ENCODE data around the gene BIRC2. TPM values are rescaled to one million over a fixed set of nuclear protein-coding genes. Genes with fewer than 3 reads are reported as not detected.

Gene BIRC2
- total and polyA plus RNA-seq, 2 donors (not counting 1 experiment from before 2014, with no cell fraction given) = 45.4 to 59.6 TPM

- H3K9me3 ChIP-seq (ENCODE audit: control insufficient read depth, insufficient read depth, low read depth, low read length) = no peaks in the 10 kb centered on the region
Observed at GRCh38 chr11:102359372-102359771, 12.4 kb downstream of the BIRC2 start.

GRCh38 chr11:102360681-102361080 is 13.7 kb downstream of the BIRC2 start:
- peaks cover 3% of the 10 kb centered on the region for H3K4me1 ChIP-seq (ENCODE audit: control insufficient read depth, extremely low read depth, insufficient read depth, low read length)
- H2AFZ ChIP-seq (ENCODE audit: low read length) = no peak overlapping the region
- H3K27me3 ChIP-seq (ENCODE audit: control insufficient read depth, insufficient read depth, low read length) = no peaks in the 10 kb centered on the region
- no peak for TF ChIP-seq CTCF (conservative IDR thresholded peaks at IDR 0.05 in 1 of 2, IDR thresholded peaks at IDR 0.05 in 1 of 2; ENCODE audit: low read depth in 1 of 2, low read length in 2 of 2)
- TF ChIP-seq EZH2 (IDR thresholded peaks at IDR 0.05; ENCODE audit: low read length, missing control alignments) = no peak
- no peaks in the 10 kb centered on the region for H4K20me1 ChIP-seq (ENCODE audit: control insufficient read depth, extremely low read depth, insufficient read depth, low read length)
- H3K4me2 ChIP-seq (ENCODE audit: extremely low read depth, insufficient read depth, low read length) = no peak overlapping the region
- H3K9me3 ChIP-seq (ENCODE audit: control insufficient read depth, insufficient read depth, low read depth, low read length) = no peaks in the 10 kb centered on the region
- H3K79me2 ChIP-seq (ENCODE audit: control insufficient read depth, insufficient read depth, low read length) = peaks cover 55% of the 10 kb centered on the region
- no peak overlapping the region for H3K9ac ChIP-seq (ENCODE audit: insufficient read depth, low read length)
- H3K36me3 ChIP-seq (ENCODE audit: control insufficient read depth, insufficient read depth, low read length) = peaks cover 9% of the 10 kb centered on the region
- no peak for DNase-seq (ENCODE audit: low read depth in 2 of 2)
- H3K4me3 ChIP-seq (replicated peaks in 1 of 4; ENCODE audit: control extremely low read depth in 1 of 4, insufficient read depth in 1 of 4, low read depth in 3 of 4, low read length in 4 of 4) = no peak overlapping the region
- H3K27ac ChIP-seq (ENCODE audit: insufficient read depth, low read length) = no peak overlapping the region

More at GRCh38 chr11:102359372-102359771, 12.4 kb downstream of the BIRC2 start:
- Histone ChIP-seq H3K9ac (ENCODE audit: insufficient read depth, low read length) (no peak overlapping the region), H3K4me2 (ENCODE audit: extremely low read depth, insufficient read depth, low read length) (no peak overlapping the region), H3K36me3 (ENCODE audit: control insufficient read depth, insufficient read depth, low read length) (peaks cover 9% of the 10 kb centered on the region), H4K20me1 (ENCODE audit: control insufficient read depth, extremely low read depth, insufficient read depth, low read length) (no peaks in the 10 kb centered on the region), H3K27ac (ENCODE audit: insufficient read depth, low read length) (no peak overlapping the region), H3K4me1 (ENCODE audit: control insufficient read depth, extremely low read depth, insufficient read depth, low read length) (peaks cover 3% of the 10 kb centered on the region), H2AFZ (ENCODE audit: low read length) (no peak overlapping the region), H3K4me3 (replicated peaks in 1 of 4; ENCODE audit: control extremely low read depth in 1 of 4, insufficient read depth in 1 of 4, low read depth in 3 of 4, low read length in 4 of 4) (no peak overlapping the region), H3K27me3 (ENCODE audit: control insufficient read depth, insufficient read depth, low read length) (no peaks in the 10 kb centered on the region), H3K79me2 (ENCODE audit: control insufficient read depth, insufficient read depth, low read length) (peaks cover 67% of the 10 kb centered on the region)
- TF ChIP-seq EZH2 (IDR thresholded peaks at IDR 0.05; ENCODE audit: low read length, missing control alignments) (no peak), CTCF (conservative IDR thresholded peaks at IDR 0.05 in 1 of 2, IDR thresholded peaks at IDR 0.05 in 1 of 2; ENCODE audit: low read depth in 1 of 2, low read length in 2 of 2) (no peak)
- DNase-seq (ENCODE audit: low read depth in 2 of 2) = no peak

GRCh38 chr11:102361086-102362031 is 14.3 kb downstream of the BIRC2 start:
- Histone ChIP-seq H3K36me3 (ENCODE audit: control insufficient read depth, insufficient read depth, low read length) (peaks cover 9% of the 10 kb centered on the region), H4K20me1 (ENCODE audit: control insufficient read depth, extremely low read depth, insufficient read depth, low read length) (no peaks in the 10 kb centered on the region), H3K4me1 (ENCODE audit: control insufficient read depth, extremely low read depth, insufficient read depth, low read length) (peaks cover 3% of the 10 kb centered on the region), H3K9ac (ENCODE audit: insufficient read depth, low read length) (no peak overlapping the region), H3K4me3 (replicated peaks in 1 of 4; ENCODE audit: control extremely low read depth in 1 of 4, insufficient read depth in 1 of 4, low read depth in 3 of 4, low read length in 4 of 4) (no peak overlapping the region), H3K27ac (ENCODE audit: insufficient read depth, low read length) (peak overlapping the region; percentile 39), H3K27me3 (ENCODE audit: control insufficient read depth, insufficient read depth, low read length) (no peaks in the 10 kb centered on the region), H3K79me2 (ENCODE audit: control insufficient read depth, insufficient read depth, low read length) (peaks cover 51% of the 10 kb centered on the region), H3K9me3 (ENCODE audit: control insufficient read depth, insufficient read depth, low read depth, low read length) (no peaks in the 10 kb centered on the region), H2AFZ (ENCODE audit: low read length) (no peak overlapping the region), H3K4me2 (ENCODE audit: extremely low read depth, insufficient read depth, low read length) (peak overlapping the region; percentile 13)
- no peak for TF ChIP-seq EZH2 (IDR thresholded peaks at IDR 0.05; ENCODE audit: low read length, missing control alignments)
- no peak for TF ChIP-seq CTCF (conservative IDR thresholded peaks at IDR 0.05 in 1 of 2, IDR thresholded peaks at IDR 0.05 in 1 of 2; ENCODE audit: low read depth in 1 of 2, low read length in 2 of 2)
- no peak for DNase-seq (ENCODE audit: low read depth in 2 of 2)
